Endothelial cell of umbilical vein (primary cell): ENCODE data around the gene RTN1. TPM values are rescaled to one million over a fixed set of nuclear protein-coding genes. Genes with fewer than 3 reads are reported as not detected.

Source experiments
- BruUV-seq: library from RNA; stranded (reverse); fragments of 400-500 nt; replicated peaks from 2 replicates; lab custom pipeline; 2021; lab: Mats Ljungman, UMichigan
- CTCF ChIA-PET: fragments of 300-600, 350-600 bp; sonication (Branson Sonifier 250); formaldehyde crosslinking; loops from one replicate; lab custom pipeline; 2021; ENCODE audit warnings: antibody characterized with exemption, inconsistent platforms; lab: Charles Lee
- POLR2A ChIA-PET: fragments of 300-600, 350-600 bp; sonication (Branson Sonifier 250); formaldehyde crosslinking; loops from one replicate; lab custom pipeline; 2021; ENCODE audit warnings: antibody characterized with exemption, inconsistent platforms; lab: Charles Lee
- DNase-seq: peaks from one replicate; pipeline ENCODE4 v3.0.0-alpha.2; 2011; ENCODE audit warnings: low read depth, low spot score
- FAIRE-seq: peaks from 2 replicates; lab custom pipeline; 2011; peaks lifted over from hg19 to GRCh38; lab: Jason Lieb, UNC
- H2AFZ ChIP-seq: 2 replicates; pipeline ENCODE4 v1.6.0; 2012; ENCODE audit warnings: low read depth, low read length, control low read depth, inconsistent platforms
- H3K27ac ChIP-seq: 2 replicates; pipeline ENCODE4 v1.5.1; 2011; ENCODE audit warnings: low read depth, mild to moderate bottlenecking, control low read depth, low read length, moderate library complexity; ENCODE audit not compliant: insufficient read depth
- H3K27me3 ChIP-seq, 2 experiments: 2 replicates each; pipeline versions ENCODE4 v1.6.0 to v1.6.1; 2011; ENCODE audit warnings: low read length in 2 of 2, mixed read lengths in 1 of 2; ENCODE audit not compliant: control insufficient read depth in 2 of 2, insufficient read depth in 2 of 2
- H3K36me3 ChIP-seq, 2 experiments: 2 replicates in 1 of 2; 3 replicates in 1 of 2; pipeline ENCODE4 v1.5.1; 2011; ENCODE audit warnings: low read length in 2 of 2, mild to moderate bottlenecking in 1 of 2, moderate library complexity in 1 of 2; ENCODE audit not compliant: control insufficient read depth in 2 of 2, insufficient read depth in 2 of 2; ENCODE audit errors: extremely low read depth in 1 of 2
- H3K4me1 ChIP-seq: 3 replicates; pipeline ENCODE4 v1.5.1; 2011; ENCODE audit warnings: mild to moderate bottlenecking, low read length; ENCODE audit not compliant: control insufficient read depth, insufficient read depth; ENCODE audit errors: extremely low read depth
- H3K4me2 ChIP-seq: 2 replicates; pipeline ENCODE4 v1.6.1; 2011; ENCODE audit warnings: low read length, control low read depth, mixed read lengths; ENCODE audit not compliant: insufficient read depth
- H3K4me3 ChIP-seq, 3 experiments: fragments of 200-600 bp in 1 of 3; sonication (generic), shearing (Covaris generic) in 1 of 3; replicated peaks in 1 of 3; 2 replicates each; pipeline ENCODE4 v1.5.1; 2011 to 2016; ENCODE audit warnings: control low read depth in 3 of 3, low read length in 3 of 3, mild to moderate bottlenecking in 2 of 3, inconsistent platforms in 1 of 3, low read depth in 1 of 3, moderate library complexity in 1 of 3; ENCODE audit not compliant: insufficient read depth in 1 of 3
- H3K79me2 ChIP-seq: 2 replicates; pipeline ENCODE4 v1.6.0; 2012; ENCODE audit warnings: low read length, inconsistent platforms; ENCODE audit not compliant: control insufficient read depth, insufficient read depth
- H3K9ac ChIP-seq: replicated peaks from 2 replicates; pipeline ENCODE3; 2011; ENCODE audit warnings: low read length, control low read depth; ENCODE audit not compliant: insufficient read depth; ENCODE audit errors: extremely low read depth
- H3K9me1 ChIP-seq: replicated peaks from 3 replicates; pipeline ENCODE4 v1.6.0; 2011; ENCODE audit warnings: mild to moderate bottlenecking, low read length; ENCODE audit not compliant: control insufficient read depth, insufficient read depth; ENCODE audit errors: extremely low read depth
- H3K9me3 ChIP-seq: replicated peaks from 2 replicates; pipeline ENCODE4 v1.5.1; 2012; ENCODE audit warnings: low read length, inconsistent platforms; ENCODE audit not compliant: control insufficient read depth, insufficient read depth
- H4K20me1 ChIP-seq: replicated peaks from 2 replicates; pipeline ENCODE3; 2011; ENCODE audit warnings: mild to moderate bottlenecking, low read length; ENCODE audit not compliant: control insufficient read depth, insufficient read depth; ENCODE audit errors: extremely low read depth
- EZH2 ChIP-seq: IDR thresholded peaks from 2 replicates; pipeline ENCODE4 v1.6.1; 2012; ENCODE audit warnings: borderline replicate concordance, low read depth, mild to moderate bottlenecking, moderate library complexity, low read length, inconsistent platforms; ENCODE audit not compliant: severe bottlenecking
- FOS ChIP-seq: IDR thresholded peaks from 2 replicates; pipeline ENCODE4 v1.6.1; 2011; ENCODE audit warnings: mild to moderate bottlenecking, low read length, moderate library complexity, borderline replicate concordance; ENCODE audit not compliant: insufficient read depth
- GATA2 ChIP-seq: IDR thresholded peaks from 2 replicates; pipeline ENCODE4 v1.7.0; 2011; ENCODE audit warnings: low read depth, mild to moderate bottlenecking, moderate library complexity, mixed read lengths, low read length; ENCODE audit not compliant: insufficient read length, insufficient read depth
- JUN ChIP-seq: IDR thresholded peaks from 2 replicates; pipeline ENCODE4 v1.6.1; 2011; ENCODE audit warnings: borderline replicate concordance, low read depth; ENCODE audit not compliant: insufficient read length, insufficient read depth
- MAX ChIP-seq: IDR thresholded peaks from 2 replicates; pipeline ENCODE4 v1.6.1; 2011; ENCODE audit not compliant: insufficient read depth, insufficient read length
- MYC ChIP-seq: IDR thresholded peaks from one replicate; pipeline ENCODE4 v1.6.1; 2011; ENCODE audit warnings: mild to moderate bottlenecking, low read depth, low read length
- POLR2AphosphoS5 ChIP-seq: IDR thresholded peaks from 2 replicates; pipeline ENCODE4 v1.6.1; 2012; ENCODE audit warnings: low read depth, mild to moderate bottlenecking, control low read depth, low read length, moderate library complexity; ENCODE audit not compliant: insufficient read depth
- dilution Hi-C: fragments of 300-500 bp; cut with MboI; formaldehyde crosslinking; loops from one replicate; pipeline ENCODE4 v1.15.0; 2019; ENCODE audit warnings: low sequenced_read_pairs; ENCODE audit not compliant: extremely low pct_ligation_motif_present
- intact Hi-C: fragments of 100-400 bp; cut with micrococcal nuclease; formaldehyde crosslinking; loops from one replicate; pipeline ENCODE4 v1.10.0; 2022
- polyA plus RNA-seq, 4 experiments: library from polyadenylated mRNA; depleted of rRNA in 3 of 4; stranded (reverse) in 3 of 4; unstranded in 1 of 4; fragments of >200 nt; gene quantifications; 2 replicates each; pipeline versions ENCODE4 v1.2.1 to v1.2.3, GENCODE V29; 2011 to 2012; ENCODE audit warnings: missing spikeins in 1 of 4
- total RNA-seq: library from RNA; stranded (reverse); gene quantifications from 2 replicates; pipeline ENCODE4 v1.2.3, GENCODE V29; 2021

The RTN1 gene
- total and polyA plus RNA-seq, 2 donors (not counting 3 experiments of a cell fraction or from before 2014, with no cell fraction given), result 0.10 to 0.29 TPM

DNA sequence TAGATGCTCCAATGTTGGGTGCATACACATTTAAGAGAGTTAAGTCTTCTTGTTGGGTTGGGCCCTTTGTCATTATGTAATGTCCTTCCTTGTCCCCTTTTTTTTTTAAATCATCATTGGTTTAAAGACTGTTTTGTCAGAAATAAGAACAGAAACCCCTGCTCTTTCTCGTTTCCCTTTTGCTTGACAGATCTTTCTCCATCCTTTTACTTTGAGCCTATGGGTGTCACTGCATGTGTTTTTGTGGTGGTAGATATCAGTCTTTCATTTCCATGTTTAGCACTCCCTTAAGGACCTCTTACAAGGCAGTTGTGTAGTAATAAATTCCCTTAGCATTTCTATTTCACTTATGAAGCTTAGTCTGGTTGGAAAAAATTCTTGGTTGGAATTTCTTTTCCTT lies 47.4 kb downstream of the RTN1 start:
- Histone ChIP-seq H3K36me3 (no peaks in the 10 kb centered on the region), H3K4me3 (no peak overlapping the region), H3K79me2 (no peaks in the 10 kb centered on the region), H3K4me2 (no peak overlapping the region), H3K9me3 (no peaks in the 10 kb centered on the region), H3K27me3 (no peaks in the 10 kb centered on the region), H3K4me1 (no peaks in the 10 kb centered on the region), H3K27ac (no peak overlapping the region), H4K20me1 (no peaks in the 10 kb centered on the region), H3K9ac (no peak overlapping the region), H3K9me1 (no peaks in the 10 kb centered on the region), H2AFZ (no peak overlapping the region)
- TF ChIP-seq MAX (no peak), FOS (no peak), EZH2 (no peak), JUN (no peak), MYC (no peak)
- POLR2A ChIA-PET, result no interaction called here
- CTCF ChIA-PET, result no interaction called here
- BruUV-seq, result no TSS peak
- dilution Hi-C loops, result no loop called here
- intact Hi-C loops, result no loop called here
- FAIRE-seq (no peak), DNase-seq (no peak)

DNA sequence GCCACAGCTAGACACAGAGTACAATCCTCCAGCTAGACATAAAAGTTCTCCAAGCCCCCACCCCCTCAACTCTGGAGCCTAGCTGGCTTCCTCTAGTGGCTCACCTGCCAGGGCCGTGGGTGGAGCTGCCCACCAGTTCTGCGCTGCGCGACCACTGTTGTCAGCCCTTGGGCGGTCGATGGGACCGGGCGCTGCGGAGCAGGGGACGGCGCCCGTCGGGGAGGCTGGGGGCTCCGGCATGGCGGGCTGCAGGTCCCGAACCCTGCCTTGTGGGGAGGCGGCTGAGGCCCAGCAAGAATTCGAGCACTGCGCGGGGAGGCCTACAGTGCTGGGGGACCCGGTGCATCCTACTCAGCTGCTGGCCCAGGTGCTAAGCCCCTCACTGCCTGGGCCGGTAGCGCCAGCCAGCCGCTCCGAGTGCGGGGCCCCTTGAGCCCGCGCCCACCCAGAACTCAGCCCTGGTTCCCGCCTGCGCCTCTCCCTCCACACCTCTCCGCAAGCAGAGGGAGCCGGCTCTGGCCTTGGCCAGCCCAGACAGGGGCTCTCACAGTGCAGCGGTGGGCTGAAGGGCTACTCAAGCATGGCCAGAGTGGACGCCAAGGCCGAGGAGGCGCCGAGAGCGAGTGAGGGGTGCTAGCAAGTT lies 51.0 kb downstream of the RTN1 start:
- DNase-seq (no peak), FAIRE-seq (no peak)
- TF ChIP-seq GATA2 (no peak), POLR2AphosphoS5 (no peak), MYC (no peak)
- ChIA-PET POLR2A (no interaction called here), CTCF (interaction anchor here (0.7 kb wide), 1 partner anchor 12 kb away, joined by 3 read pairs; no protein-coding TSS in a partner anchor)
- Histone ChIP-seq H3K27me3 (no peaks in the 10 kb centered on the region), H3K9ac (no peak overlapping the region), H3K4me2 (no peak overlapping the region), H3K36me3 (no peaks in the 10 kb centered on the region), H3K9me1 (no peaks in the 10 kb centered on the region), H3K4me1 (no peaks in the 10 kb centered on the region), H2AFZ (no peak overlapping the region), H3K27ac (no peak overlapping the region), H4K20me1 (no peaks in the 10 kb centered on the region), H3K4me3 (no peak overlapping the region), H3K79me2 (no peaks in the 10 kb centered on the region), H3K9me3 (no peaks in the 10 kb centered on the region)
- no TSS peak for BruUV-seq
- intact Hi-C loops, result no loop called here
- dilution Hi-C loops, result no loop called here
